B cell (primary cell): ENCODE data around the gene AADACL3.

Experiments used
- CTCF ChIP-seq: fragments of 200-600 bp; IDR thresholded peaks from one replicate; pipeline ENCODE4 v1.8.0; 2022; ENCODE audit warnings: antibody characterized with exemption, mild to moderate bottlenecking
- EZH2 ChIP-seq: IDR thresholded peaks from 2 replicates; pipeline ENCODE4 v1.6.1; 2012; ENCODE audit warnings: borderline replicate concordance, low read depth, mild to moderate bottlenecking, moderate library complexity, low read length; ENCODE audit not compliant: insufficient read depth, poor library complexity, severe bottlenecking

DNA sequence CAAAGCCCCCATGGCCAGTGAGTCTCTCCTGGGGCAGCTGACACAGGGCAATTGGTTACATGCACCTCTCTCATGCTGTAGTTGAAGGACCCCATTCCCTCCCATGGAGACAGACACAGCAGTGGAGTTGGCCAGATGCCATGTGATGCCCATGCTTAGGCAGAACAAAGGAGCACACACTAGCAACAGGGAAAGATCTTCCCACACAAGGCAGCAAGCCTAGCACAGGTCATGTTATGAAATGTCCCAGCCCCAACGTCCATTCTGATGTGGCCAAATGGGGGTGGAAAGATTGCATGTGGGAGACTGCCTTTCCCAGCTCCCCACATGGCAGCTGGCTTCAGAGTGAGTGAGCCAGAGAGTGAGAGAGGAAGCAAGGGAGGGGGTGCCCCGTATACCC, 37.6 kb upstream of the AADACL3 start:
- TF ChIP-seq CTCF (no peak), EZH2 (no peak)
